Tibial nerve (tissue), 4 donors: Measurements from ENCODE around the gene PRDM4.

Experiments
- EP300 ChIP-seq, 2 donors: sonication (generic); formaldehyde crosslinking; IDR thresholded peaks; one replicate each; pipeline ENCODE4 v1.6.1; 2017; ENCODE audit warnings: antibody characterized with exemption in 2 of 2, mild to moderate bottlenecking in 1 of 2
- POLR2A ChIP-seq, 2 donors: fragments of 450-650 bp; IDR thresholded peaks; one replicate each; pipeline ENCODE4 v1.6.1; 2017; ENCODE audit warnings: antibody characterized with exemption in 2 of 2, mild to moderate bottlenecking in 2 of 2, moderate library complexity in 2 of 2
- TF ChIP-seq, protein P1 (sequence below), 5 experiments: fragments of 200-600 bp in 3 of 5; fragments of 450-650 bp in 2 of 5; sonication (generic) in 3 of 5; IDR thresholded peaks; one replicate each; pipeline ENCODE4 v1.5.1; 2016 to 2019; ENCODE audit warnings: antibody characterized with exemption in 5 of 5, mild to moderate bottlenecking in 3 of 5, moderate library complexity in 2 of 5

- TF ChIP-seq, protein P1, sequence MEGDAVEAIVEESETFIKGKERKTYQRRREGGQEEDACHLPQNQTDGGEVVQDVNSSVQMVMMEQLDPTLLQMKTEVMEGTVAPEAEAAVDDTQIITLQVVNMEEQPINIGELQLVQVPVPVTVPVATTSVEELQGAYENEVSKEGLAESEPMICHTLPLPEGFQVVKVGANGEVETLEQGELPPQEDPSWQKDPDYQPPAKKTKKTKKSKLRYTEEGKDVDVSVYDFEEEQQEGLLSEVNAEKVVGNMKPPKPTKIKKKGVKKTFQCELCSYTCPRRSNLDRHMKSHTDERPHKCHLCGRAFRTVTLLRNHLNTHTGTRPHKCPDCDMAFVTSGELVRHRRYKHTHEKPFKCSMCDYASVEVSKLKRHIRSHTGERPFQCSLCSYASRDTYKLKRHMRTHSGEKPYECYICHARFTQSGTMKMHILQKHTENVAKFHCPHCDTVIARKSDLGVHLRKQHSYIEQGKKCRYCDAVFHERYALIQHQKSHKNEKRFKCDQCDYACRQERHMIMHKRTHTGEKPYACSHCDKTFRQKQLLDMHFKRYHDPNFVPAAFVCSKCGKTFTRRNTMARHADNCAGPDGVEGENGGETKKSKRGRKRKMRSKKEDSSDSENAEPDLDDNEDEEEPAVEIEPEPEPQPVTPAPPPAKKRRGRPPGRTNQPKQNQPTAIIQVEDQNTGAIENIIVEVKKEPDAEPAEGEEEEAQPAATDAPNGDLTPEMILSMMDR (IDR thresholded peaks at IDR 0.05): no peak
- no peak for TF ChIP-seq EP300 (IDR thresholded peaks at IDR 0.05)
- no peak for TF ChIP-seq POLR2A (IDR thresholded peaks at IDR 0.05)
These were observed 27.9 kb upstream of the PRDM4 start for GRCh38 chr12:107788690-107789458.
